Activated T-helper 1 cell treated with anti-CD3 and anti-CD28 coated beads, Interleukin-12 subunit alpha, Interleukin-12 subunit beta, Interleukin-2, Interleukin-4 antibody, amounts not matched to agents 30 ng/mL and 10 ng/mL and 1 ng/mL, durations not matched to agents 14 hours and 24 hours and 36 hours (primary cell): Measurements from ENCODE around the gene MAT2A. TPM values are rescaled to one million over a fixed set of nuclear protein-coding genes. Genes with fewer than 3 reads are reported as not detected.
"Not testable (repeated sequence)": the region's sequence is repeated elsewhere in the genome, so short reads cannot be mapped to it uniquely, and the experiment has no call there.

Experiments
- DNase-seq: peaks from one replicate; pipeline ENCODE4 v3.0.0; 2021; ENCODE audit warnings: low spot score
- H3K27ac Mint-ChIP-seq: one replicate; pipeline ENCODE4 v1.8.0; 2021; ENCODE audit warnings: mild to moderate bottlenecking, mixed read lengths
- H3K27me3 Mint-ChIP-seq: one replicate; pipeline ENCODE4 v1.8.0; 2022; ENCODE audit warnings: mild to moderate bottlenecking, moderate library complexity, mixed read lengths; ENCODE audit not compliant: insufficient read depth
- H3K36me3 Mint-ChIP-seq: one replicate; pipeline ENCODE4 v1.8.0; 2021; ENCODE audit warnings: low read depth, mixed read lengths
- H3K4me1 Mint-ChIP-seq: one replicate; pipeline ENCODE4 v1.8.0; 2021; ENCODE audit warnings: low read depth, mixed read lengths
- H3K4me3 Mint-ChIP-seq: one replicate; pipeline ENCODE4 v1.8.0; 2021; ENCODE audit warnings: mild to moderate bottlenecking, moderate library complexity, mixed read lengths
- H3K9me3 Mint-ChIP-seq: one replicate; pipeline ENCODE4 v1.8.0; 2021; ENCODE audit warnings: mixed read lengths
- intact Hi-C: fragments of 100-400 bp; cut with micrococcal nuclease; formaldehyde crosslinking; loops from one replicate; pipeline ENCODE4 v1.15.1; 2024
- total RNA-seq: library from RNA; stranded (reverse); gene quantifications from 2 replicates; pipeline ENCODE4 v1.2.3, GENCODE V29; 2022

MAT2A gene
- total RNA-seq, 1 donor from 2014 or later = 461 TPM

- H3K27me3 Mint-ChIP-seq, H3K27ac Mint-ChIP-seq, H3K4me3 Mint-ChIP-seq, intact Hi-C loops, DNase-seq, H3K9me3 Mint-ChIP-seq: not testable (repeated sequence)
- H3K36me3 Mint-ChIP-seq = peaks cover 70% of the 10 kb centered on the region
- H3K4me1 Mint-ChIP-seq = peaks cover 42% of the 10 kb centered on the region
Measured at GRCh38 chr2:85544915-85545779, 6.2 kb downstream of the MAT2A start.

DNA sequence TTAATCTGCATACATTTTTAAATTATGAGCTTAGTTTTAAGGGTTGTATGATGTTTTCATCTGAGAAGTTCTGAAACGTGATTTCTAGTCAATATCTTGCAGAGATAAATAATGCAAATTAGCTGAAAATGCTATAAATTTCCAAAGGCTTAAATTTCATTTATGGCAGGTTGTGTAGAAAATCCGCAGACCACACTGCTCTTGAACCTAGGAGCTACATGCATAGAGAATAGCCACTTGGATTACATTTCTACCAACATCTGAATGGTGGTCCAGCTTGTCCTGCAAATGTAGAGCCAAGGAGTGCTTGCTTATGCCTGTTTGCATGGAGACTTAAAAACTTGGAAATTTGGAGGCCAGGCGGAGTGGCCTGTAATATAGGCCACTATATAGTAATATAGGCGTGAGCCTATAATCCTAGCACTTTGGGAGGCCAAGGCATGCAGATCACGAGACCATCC, 6.8 kb downstream of the MAT2A start:
- no peaks in the 10 kb centered on the region for H3K9me3 Mint-ChIP-seq
- H3K4me1 Mint-ChIP-seq = peaks cover 35% of the 10 kb centered on the region
- H3K36me3 Mint-ChIP-seq = peaks cover 67% of the 10 kb centered on the region
- no peaks in the 10 kb centered on the region for H3K27me3 Mint-ChIP-seq
- intact Hi-C loops = no loop called here
- no peak overlapping the region for H3K27ac Mint-ChIP-seq
- no peak for DNase-seq
- H3K4me3 Mint-ChIP-seq = no peak overlapping the region

- peaks cover 25% of the 10 kb centered on the region for H3K4me1 Mint-ChIP-seq
- H3K27ac Mint-ChIP-seq = peak overlapping the region; percentile 51
- no peaks in the 10 kb centered on the region for H3K9me3 Mint-ChIP-seq
- peaks cover 64% of the 10 kb centered on the region for H3K36me3 Mint-ChIP-seq
- intact Hi-C loops = no loop called here
- H3K4me3 Mint-ChIP-seq = no peak overlapping the region
- H3K27me3 Mint-ChIP-seq = no peaks in the 10 kb centered on the region
- DNase-seq = no peak
Measured at GRCh38 chr2:85547089-85547858, 8.3 kb downstream of the MAT2A start.

GRCh38 chr2:85547859-85548607, 9.1 kb downstream of the MAT2A start:
- Mint-ChIP-seq H3K27ac (peak overlapping the region; percentile 49), H3K36me3 (peaks cover 57% of the 10 kb centered on the region), H3K4me3 (no peak overlapping the region), H3K27me3 (no peaks in the 10 kb centered on the region), H3K4me1 (peaks cover 20% of the 10 kb centered on the region), H3K9me3 (no peaks in the 10 kb centered on the region)
- no peak for DNase-seq
- intact Hi-C loops = no loop called here

DNA sequence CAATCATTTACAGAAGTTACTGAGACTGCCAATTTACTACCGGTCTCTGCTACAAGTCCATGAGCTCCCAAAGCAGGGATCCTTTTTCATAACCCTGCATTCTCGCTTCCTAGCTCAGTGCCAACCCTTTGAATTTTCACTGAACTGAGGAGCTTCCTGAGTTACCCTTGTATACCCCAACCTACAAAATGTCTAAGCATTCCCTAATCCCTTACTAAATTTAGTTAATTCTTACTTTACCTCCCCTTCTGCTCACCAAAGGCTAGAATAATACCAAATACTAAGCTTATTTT, 9.6 kb downstream of the MAT2A start:
- Mint-ChIP-seq H3K27me3 (no peaks in the 10 kb centered on the region), H3K27ac (no peak overlapping the region), H3K9me3 (no peaks in the 10 kb centered on the region), H3K4me3 (no peak overlapping the region), H3K36me3 (peaks cover 52% of the 10 kb centered on the region), H3K4me1 (peaks cover 16% of the 10 kb centered on the region)
- intact Hi-C loops = no loop called here
- DNase-seq = no peak

- Mint-ChIP-seq H3K9me3 (no peaks in the 10 kb centered on the region), H3K4me1 (peaks cover 12% of the 10 kb centered on the region), H3K27me3 (no peaks in the 10 kb centered on the region), H3K4me3 (no peak overlapping the region), H3K27ac (no peak overlapping the region), H3K36me3 (peaks cover 47% of the 10 kb centered on the region)
- no peak for DNase-seq
- intact Hi-C loops = no loop called here
Measured at GRCh38 chr2:85549095-85549494, 10.1 kb downstream of the MAT2A start.

GRCh38 chr2:85549826-85550225, 10.9 kb downstream of the MAT2A start:
- no peak overlapping the region for H3K4me3 Mint-ChIP-seq
- no peaks in the 10 kb centered on the region for H3K27me3 Mint-ChIP-seq
- peaks cover 46% of the 10 kb centered on the region for H3K36me3 Mint-ChIP-seq
- intact Hi-C loops = no loop called here
- no peak for DNase-seq
- H3K27ac Mint-ChIP-seq = no peak overlapping the region
- H3K4me1 Mint-ChIP-seq = peaks cover 8% of the 10 kb centered on the region
- H3K9me3 Mint-ChIP-seq = no peaks in the 10 kb centered on the region

- intact Hi-C loops = no loop called here
- Mint-ChIP-seq H3K27ac (no peak overlapping the region), H3K36me3 (peaks cover 46% of the 10 kb centered on the region)
Measured at GRCh38 chr2:85550486-85550885, 11.5 kb downstream of the MAT2A start.

DNA sequence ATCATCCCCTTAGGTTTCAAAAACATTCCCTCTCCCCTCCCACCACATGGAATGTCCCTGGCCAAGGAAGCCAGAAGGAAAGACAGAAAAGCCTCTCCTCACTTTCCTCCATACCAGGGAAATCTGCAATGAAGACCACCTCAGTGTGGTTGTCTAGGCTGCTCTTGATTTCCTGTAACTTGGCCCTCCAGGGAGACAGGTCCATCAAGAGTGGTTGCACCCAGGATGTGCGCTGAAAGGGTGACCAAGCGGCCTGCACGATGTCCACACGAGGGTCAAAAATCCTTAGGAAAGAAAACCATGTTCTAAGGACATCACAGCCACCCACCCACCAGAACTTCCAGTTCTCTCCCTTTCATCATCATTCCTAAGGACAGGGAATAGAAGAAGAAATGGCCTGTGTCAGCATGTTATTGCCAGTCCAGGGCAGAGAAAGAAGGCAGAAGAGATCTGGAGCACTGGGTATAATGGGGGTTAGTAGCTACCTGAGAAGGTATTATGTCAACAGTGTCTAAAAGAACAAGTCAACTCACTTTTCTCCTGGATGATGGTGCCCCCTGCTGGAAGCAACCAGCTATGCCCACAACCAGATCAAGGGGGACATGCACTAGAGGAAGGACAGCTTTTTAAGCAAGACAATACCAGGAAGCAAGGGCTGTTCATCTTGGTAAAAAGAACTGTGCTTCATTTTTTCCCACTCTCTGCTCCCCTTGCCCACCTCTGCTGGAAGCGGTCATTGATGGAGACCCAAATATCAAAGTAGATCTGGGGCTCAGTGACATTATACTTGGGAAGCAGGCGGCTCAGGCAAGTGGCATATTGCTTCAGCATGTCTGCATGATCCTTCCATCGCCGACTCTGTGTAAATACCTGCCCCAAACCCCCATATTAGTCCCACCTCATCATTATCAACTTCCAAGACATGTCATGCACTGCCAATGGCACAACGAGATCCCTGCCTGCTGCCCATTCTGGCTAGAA, 13.0 kb downstream of the MAT2A start:
- Mint-ChIP-seq H3K9me3 (no peaks in the 10 kb centered on the region), H3K27me3 (no peaks in the 10 kb centered on the region), H3K4me1 (peaks cover 8% of the 10 kb centered on the region), H3K27ac (no peak overlapping the region), H3K4me3 (no peak overlapping the region), H3K36me3 (peaks cover 37% of the 10 kb centered on the region)
- DNase-seq = peak; percentile 80
- intact Hi-C loops = loop anchor here (1.0 to 2.0 kb wide), 5 partner anchors 13 to 225 kb away; partner anchors contain the start of genes ELMOD3, MAT2A, RETSAT and TGOLN2

More at GRCh38 chr2:85550486-85550885, 11.5 kb downstream of the MAT2A start:
- H3K4me3 Mint-ChIP-seq = no peak overlapping the region
- H3K9me3 Mint-ChIP-seq = no peaks in the 10 kb centered on the region
- peaks cover 8% of the 10 kb centered on the region for H3K4me1 Mint-ChIP-seq
- H3K27me3 Mint-ChIP-seq = no peaks in the 10 kb centered on the region
- DNase-seq = no peak

GRCh38 chr2:85553184-85553583, 14.2 kb downstream of the MAT2A start:
- no peaks in the 10 kb centered on the region for H3K9me3 Mint-ChIP-seq
- H3K36me3 Mint-ChIP-seq = peaks cover 35% of the 10 kb centered on the region
- H3K27ac Mint-ChIP-seq = no peak overlapping the region
- no peak for DNase-seq
- no peaks in the 10 kb centered on the region for H3K27me3 Mint-ChIP-seq
- intact Hi-C loops = loop anchor here (2.0 kb wide), 2 partner anchors 198 to 226 kb away; partner anchors contain the start of genes ELMOD3, RETSAT and TGOLN2
- H3K4me3 Mint-ChIP-seq = no peak overlapping the region
- peaks cover 13% of the 10 kb centered on the region for H3K4me1 Mint-ChIP-seq

GRCh38 chr2:85554980-85555612, 16.1 kb downstream of the MAT2A start:
- H3K27ac Mint-ChIP-seq = no peak overlapping the region
- no peak overlapping the region for H3K4me3 Mint-ChIP-seq
- no peaks in the 10 kb centered on the region for H3K27me3 Mint-ChIP-seq
- H3K9me3 Mint-ChIP-seq = no peaks in the 10 kb centered on the region
- H3K36me3 Mint-ChIP-seq = peaks cover 35% of the 10 kb centered on the region
- intact Hi-C loops = no loop called here
- H3K4me1 Mint-ChIP-seq = peaks cover 25% of the 10 kb centered on the region
- DNase-seq = no peak
